Measurements from ENCODE around the gene C3orf18. TPM values are rescaled to one million over a fixed set of nuclear protein-coding genes. Genes with fewer than 3 reads are reported as not detected.

The C3orf18 gene
- total RNA-seq, 1 donor from 2014 or later, result 48.4 TPM

DNA sequence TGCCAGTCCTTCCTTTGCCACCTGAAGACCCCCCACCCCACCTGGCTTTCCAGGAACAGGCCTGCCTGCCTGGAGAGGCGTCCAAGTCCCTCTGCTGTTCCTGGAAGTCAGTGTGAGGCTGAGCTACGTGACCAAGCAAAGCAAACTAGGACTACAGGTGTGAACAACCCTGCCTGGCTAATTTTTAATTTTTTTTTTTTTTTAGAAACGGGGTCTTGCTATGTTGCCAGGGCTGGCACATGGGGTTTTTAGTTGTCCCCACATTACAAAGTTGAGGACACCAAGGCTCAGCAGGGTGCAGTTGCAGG, 19.2 kb upstream of the C3orf18 start:
- ATAC-seq (no peak), DNase-seq (ENCODE audit: missing footprints) (no peak)
- intact Hi-C loops (cut with DNase I), result no loop called here

GRCh38 chr3:50585919-50586762, 18.6 kb upstream of the C3orf18 start:
- DNase-seq (ENCODE audit: missing footprints) (no peak), ATAC-seq (no peak)
- intact Hi-C loops (cut with DNase I), result no loop called here

DNA sequence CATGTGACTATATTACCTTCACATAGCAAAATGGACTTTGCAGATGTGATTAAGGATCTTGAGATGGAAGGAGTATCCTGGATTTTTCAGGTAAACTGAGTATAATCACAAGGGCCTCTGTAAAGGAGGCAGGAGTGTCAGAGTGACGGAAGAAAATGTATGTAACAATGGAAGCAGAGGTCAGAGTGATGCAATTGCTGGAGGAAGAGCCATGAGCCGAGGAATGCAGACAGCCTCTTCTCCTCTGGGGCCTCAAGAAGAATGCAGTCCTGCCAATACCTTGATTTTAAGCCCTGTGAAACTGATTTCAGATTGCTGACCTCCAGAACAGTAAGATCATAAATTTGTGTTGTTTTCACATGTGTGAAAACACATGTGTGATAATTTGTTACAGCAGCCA, 16.8 kb upstream of the C3orf18 start:
- no peak for ATAC-seq
- intact Hi-C loops (cut with DNase I), result loop anchor here (1.0 kb wide), 1 partner anchor 17 kb away; no protein-coding TSS in a partner anchor
- no peak for DNase-seq (ENCODE audit: missing footprints)

GRCh38 chr3:50583897-50584296, 16.4 kb upstream of the C3orf18 start:
- intact Hi-C loops (cut with DNase I), result loop anchor here (1.0 kb wide), 1 partner anchor 17 kb away; no protein-coding TSS in a partner anchor
- DNase-seq (ENCODE audit: missing footprints), result peak; percentile 89
- peak; percentile 82 for ATAC-seq

DNA sequence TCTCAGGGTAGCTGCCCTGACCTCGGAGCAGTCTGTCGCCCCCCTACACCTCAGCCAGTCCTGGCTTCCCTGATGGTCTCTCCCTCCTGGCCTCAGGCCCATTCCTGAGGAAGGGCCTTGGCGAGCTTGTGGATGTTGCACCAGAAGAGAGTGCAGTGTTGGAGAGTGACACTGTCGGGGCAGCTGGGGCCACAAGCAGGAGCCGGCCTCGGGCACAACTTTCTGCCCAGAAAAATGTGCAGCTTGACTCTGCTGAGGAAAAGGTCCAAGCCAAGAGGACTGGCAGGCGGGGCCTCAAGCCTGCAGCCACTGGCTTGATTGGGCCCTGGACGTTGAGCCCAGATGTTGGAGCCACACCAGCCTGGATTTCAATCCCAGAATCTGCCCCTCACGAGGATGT, 14.5 kb upstream of the C3orf18 start:
- ATAC-seq, result peak; percentile 5

GRCh38 chr3:50581459-50581842, 13.9 kb upstream of the C3orf18 start:
- ATAC-seq (peak; percentile 53), DNase-seq (ENCODE audit: missing footprints) (no peak)
- intact Hi-C loops (cut with DNase I), result no loop called here

More for the DNA sequence above, 14.5 kb upstream of the C3orf18 start:
- intact Hi-C loops (cut with DNase I), result no loop called here
- no peak for DNase-seq (ENCODE audit: missing footprints)

DNA sequence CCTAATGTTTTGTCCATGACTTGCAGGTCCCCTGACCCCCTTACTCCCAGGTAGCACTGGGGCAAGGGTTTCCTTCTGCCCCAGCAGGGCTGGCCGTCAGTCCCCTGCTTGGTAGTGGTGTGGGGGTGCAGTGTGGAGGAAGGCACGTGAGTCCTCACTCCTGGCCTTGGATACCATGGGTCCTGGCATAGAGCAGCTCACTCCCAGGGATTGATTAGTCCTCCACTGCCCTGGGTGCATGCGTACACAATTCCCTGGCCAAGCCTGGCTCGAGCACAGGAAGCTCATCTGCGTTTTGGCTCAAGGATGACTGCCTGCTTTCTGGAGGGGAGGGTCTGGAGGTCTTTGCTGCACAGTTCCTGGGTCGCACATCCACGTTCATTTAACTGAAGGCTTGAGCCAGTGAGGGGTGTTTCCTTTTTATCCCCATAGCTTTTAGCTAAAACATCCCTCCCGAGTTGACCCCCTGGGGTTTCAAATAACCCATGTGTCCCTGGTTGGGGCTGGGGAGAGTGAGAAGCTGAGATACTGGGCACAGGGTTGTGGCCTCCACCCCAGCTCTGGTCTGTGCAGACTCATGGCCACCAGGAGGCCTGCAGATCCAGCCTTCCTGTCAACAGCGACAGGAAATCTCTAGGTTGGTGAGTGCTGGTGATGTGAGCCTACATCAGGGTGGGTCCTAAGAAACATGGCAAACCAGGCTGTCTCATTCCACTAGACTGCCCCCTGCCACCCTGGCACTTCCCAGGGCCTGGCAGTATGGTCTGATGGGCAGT, 13.3 kb upstream of the C3orf18 start:
- ATAC-seq (no peak), DNase-seq (ENCODE audit: missing footprints) (no peak)
- intact Hi-C loops (cut with DNase I), result no loop called here

- DNase-seq (ENCODE audit: missing footprints) (no peak), ATAC-seq (no peak)
- intact Hi-C loops (cut with DNase I), result no loop called here
Measured at GRCh38 chr3:50577348-50577747, 9.8 kb upstream of the C3orf18 start.

DNA sequence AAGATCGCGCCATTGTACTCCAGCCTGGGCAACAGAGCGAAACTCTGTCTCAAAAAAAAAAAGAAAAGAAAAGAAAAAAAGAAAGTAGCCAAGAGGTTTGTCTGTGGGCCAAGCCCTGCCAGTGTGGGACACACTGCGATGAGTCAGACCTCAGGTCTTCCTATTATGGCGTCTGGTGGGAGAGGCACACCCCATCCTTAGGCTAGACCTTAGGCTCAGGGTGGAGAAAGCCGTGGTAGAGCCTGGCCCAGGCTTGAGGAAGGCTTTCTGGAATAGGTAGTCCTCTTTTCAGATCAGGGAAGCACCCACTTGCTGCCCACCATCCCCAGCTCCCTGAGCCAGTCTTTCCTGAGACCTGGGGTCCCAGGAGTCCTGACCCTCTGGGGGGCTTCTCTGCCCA, 7.8 kb upstream of the C3orf18 start:
- ATAC-seq (no peak), DNase-seq (ENCODE audit: missing footprints) (no peak)
- intact Hi-C loops (cut with DNase I), result no loop called here

DNA sequence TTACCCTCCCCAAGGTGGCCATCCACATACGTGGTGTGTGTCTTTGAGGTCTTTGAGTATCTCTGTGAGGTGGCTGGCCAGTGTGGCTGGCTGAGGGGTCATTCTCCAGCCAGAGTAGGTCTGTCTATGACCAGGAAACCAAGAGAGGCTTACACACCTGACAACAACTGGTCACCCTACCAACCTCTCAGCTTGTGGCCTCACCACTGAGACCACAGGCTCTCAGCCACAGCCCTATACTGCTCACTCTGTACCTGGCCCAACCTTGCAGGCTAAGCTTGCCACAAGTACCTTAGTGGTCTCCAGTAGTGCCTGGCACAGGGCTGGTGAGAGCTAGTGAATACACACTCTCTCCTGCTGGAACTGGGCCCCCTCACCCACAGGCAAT, 6.9 kb upstream of the C3orf18 start:
- ATAC-seq (no peak), DNase-seq (ENCODE audit: missing footprints) (no peak)
- intact Hi-C loops (cut with DNase I), result loop anchor here (5.0 kb wide), 1 partner anchor 78 kb away; no protein-coding TSS in a partner anchor

GRCh38 chr3:50573566-50574443, 6.3 kb upstream of the C3orf18 start:
- intact Hi-C loops (cut with DNase I), result loop anchor here (5.0 kb wide), 1 partner anchor 78 kb away; no protein-coding TSS in a partner anchor
- DNase-seq (ENCODE audit: missing footprints), result no peak
- no peak for ATAC-seq

- intact Hi-C loops (cut with DNase I), result loop anchor here (1.0 to 5.0 kb wide), 2 partner anchors 39 to 79 kb away; no protein-coding TSS in a partner anchor
- no peak for ATAC-seq
Measured at GRCh38 chr3:50572801-50573371, 5.3 kb upstream of the C3orf18 start.

DNA sequence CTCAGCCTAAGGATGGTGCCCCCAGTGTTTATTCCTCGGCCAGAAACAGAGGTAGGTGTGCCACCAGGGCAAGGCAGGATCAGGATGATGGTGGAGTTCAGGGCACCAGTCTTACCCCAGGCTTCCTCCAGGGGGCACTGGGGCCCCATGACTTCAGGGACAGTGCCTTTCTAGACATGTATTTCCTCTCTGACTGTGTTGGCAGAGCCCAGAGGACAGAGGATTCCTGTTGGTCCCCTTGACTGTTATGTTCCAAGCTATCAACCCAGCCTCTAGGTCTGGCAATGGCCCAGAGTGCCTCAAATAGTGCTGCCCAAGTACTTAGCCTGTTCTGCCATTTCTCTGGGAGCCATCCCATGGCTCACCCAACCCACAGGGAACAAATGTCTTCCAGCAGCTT, 4.6 kb upstream of the C3orf18 start:
- ATAC-seq (peak; percentile 29), DNase-seq (ENCODE audit: missing footprints) (peak; percentile 86)
- intact Hi-C loops (cut with DNase I), result loop anchor here (1.0 to 5.0 kb wide), 2 partner anchors 40 to 80 kb away; no protein-coding TSS in a partner anchor

More at GRCh38 chr3:50572801-50573371, 5.3 kb upstream of the C3orf18 start:
- DNase-seq (ENCODE audit: missing footprints), result no peak

DNA sequence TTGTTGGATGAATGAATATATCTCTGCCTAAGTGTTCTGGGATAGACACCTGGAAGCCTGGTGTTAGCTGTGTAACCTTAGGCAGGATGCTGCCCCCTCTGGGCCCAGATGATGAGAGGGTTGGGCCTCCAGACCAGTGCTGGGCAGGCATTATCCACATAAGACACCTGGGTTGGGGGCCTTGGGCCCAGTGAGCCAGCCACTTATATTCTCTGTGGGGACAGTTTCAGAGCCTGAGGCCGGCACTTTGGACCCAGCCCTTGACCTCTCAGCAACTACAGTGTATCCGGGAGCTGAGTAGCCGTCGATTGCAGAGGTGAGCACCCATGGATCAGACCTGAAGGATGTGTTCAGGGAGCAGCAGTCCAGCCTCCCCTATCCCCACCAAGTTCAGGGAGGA, 3.9 kb upstream of the C3orf18 start:
- intact Hi-C loops (cut with DNase I), result loop anchor here (5.0 kb wide), 1 partner anchor 81 kb away; no protein-coding TSS in a partner anchor
- no peak for DNase-seq (ENCODE audit: missing footprints)
- ATAC-seq, result no peak

- ATAC-seq, result no peak
- intact Hi-C loops (cut with DNase I), result loop anchor here (5.0 kb wide), 1 partner anchor 82 kb away; no protein-coding TSS in a partner anchor
- no peak for DNase-seq (ENCODE audit: missing footprints)
Measured at GRCh38 chr3:50570508-50571279, 3.1 kb upstream of the C3orf18 start.

DNA sequence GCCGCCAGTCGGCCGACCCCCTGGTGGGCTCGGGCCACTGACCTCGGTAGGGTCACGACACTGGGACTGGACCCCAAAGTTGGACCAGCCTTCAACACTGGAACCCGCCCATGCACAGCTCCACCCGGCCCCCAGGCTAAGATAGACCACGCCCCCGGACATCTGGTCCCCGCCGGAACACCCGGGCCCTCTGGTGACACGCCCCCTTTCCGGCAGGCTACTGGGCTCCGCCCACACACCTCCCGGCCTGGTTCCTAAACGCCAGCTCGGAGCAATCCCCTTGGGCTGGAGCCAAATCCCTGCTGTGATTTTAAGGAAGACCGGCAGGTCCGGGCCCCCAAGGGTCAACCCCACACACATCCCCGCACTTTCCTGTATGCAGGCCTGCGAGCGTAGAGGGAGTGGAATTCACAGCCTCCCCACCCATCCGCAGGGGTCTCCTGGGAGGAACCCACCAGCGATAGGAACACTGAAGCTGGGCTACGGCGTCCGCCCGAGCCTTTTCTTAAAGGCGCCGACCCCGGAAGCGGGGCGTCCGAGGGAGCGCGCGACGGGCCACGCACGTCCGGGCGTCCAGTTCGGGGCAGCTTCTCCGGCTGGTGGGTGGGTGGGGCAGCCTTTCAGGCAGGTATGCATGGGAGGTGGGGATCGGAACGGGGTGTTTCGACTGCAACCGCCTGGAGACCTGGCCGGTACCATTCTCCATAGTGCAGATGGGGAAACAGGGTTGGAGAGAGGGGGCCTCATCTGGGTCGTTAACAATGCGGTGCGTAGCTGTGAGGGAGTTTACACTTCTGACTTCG, 1.6 kb upstream of the C3orf18 start, which contains the start of gene HEMK1:
TSS of gene HEMK1 (plus strand) at position 576 of the 803 bp plus-strand sequence. CDS start 1,583 bp downstream, outside the sequence.
- DNase-seq (ENCODE audit: missing footprints) (peak; percentile 99), ATAC-seq (peak; percentile 90)
- intact Hi-C loops (cut with DNase I), result loop anchor here (2.0 kb wide), 1 partner anchor 816 kb away; the partner anchor contains the start of gene MANF

GRCh38 chr3:50567011-50567385, 549 bp downstream of the C3orf18 start:
- DNase-seq (ENCODE audit: missing footprints), result no peak
- ATAC-seq, result no peak
- intact Hi-C loops (cut with DNase I), result no loop called here

Data from Right ventricle myocardium inferior (tissue), 1 donor.